PFSK-1 (cell line): ENCODE data around the gene ZNF418.

Source experiments
- POLR2AphosphoS5 ChIP-seq: IDR thresholded peaks from 2 replicates; pipeline ENCODE4 v1.6.1; 2012; ENCODE audit warnings: low read depth, mild to moderate bottlenecking, control low read depth, low read length, moderate library complexity
- SIN3A ChIP-seq: IDR thresholded peaks from 2 replicates; pipeline ENCODE4 v1.6.1; 2012; ENCODE audit warnings: mild to moderate bottlenecking, low read length, moderate library complexity, borderline replicate concordance; ENCODE audit not compliant: insufficient read depth
- TAF1 ChIP-seq: IDR thresholded peaks from 2 replicates; pipeline ENCODE4 v1.6.1; 2012; ENCODE audit warnings: low read length, control low read depth, borderline replicate concordance; ENCODE audit not compliant: insufficient read depth

GRCh38 chr19:57907394-57907793 lies 27.8 kb downstream of the ZNF418 start:
- TF ChIP-seq POLR2AphosphoS5 (no peak), TAF1 (no peak), SIN3A (no peak)
